ENCODE measurements around the gene JUN. TPM values are rescaled to one million over a fixed set of nuclear protein-coding genes. Genes with fewer than 3 reads are reported as not detected.

Gene JUN
- polyA plus RNA-seq, 1 of the 3 experiments (the other 2 are of a cell fraction), result 66.5 TPM

- Histone ChIP-seq H3K9ac (no peak overlapping the region), H4K20me1 (ENCODE audit: insufficient read depth) (no peaks in the 10 kb centered on the region), H3K4me3 (ENCODE audit: low read depth in 2 of 2, low read length in 1 of 2) (no peak overlapping the region), H3K4me1 (ENCODE audit: control insufficient read depth in 1 of 2, insufficient read depth in 2 of 2, low read depth in 1 of 2, low read length in 1 of 2) (no peaks in the 10 kb centered on the region), H3K36me3 (replicated peaks in 1 of 2; ENCODE audit: control insufficient read depth in 1 of 2, insufficient read depth in 2 of 2, low read length in 1 of 2) (no peaks in the 10 kb centered on the region), H3K27me3 (ENCODE audit: insufficient read depth) (no peaks in the 10 kb centered on the region), H2AFZ (ENCODE audit: low read depth) (no peak overlapping the region), H3K9me2 (no peaks in the 10 kb centered on the region), H3F3A (replicated peaks; ENCODE audit: insufficient read depth) (no peaks in the 10 kb centered on the region), H3K79me2 (ENCODE audit: insufficient read depth) (no peaks in the 10 kb centered on the region), H3K4me2 (no peak overlapping the region), H3K27ac (ENCODE audit: low read depth in 2 of 2, low read length in 1 of 2) (no peak overlapping the region), H3K9me3 (no peaks in the 10 kb centered on the region)
- POLR2A ChIA-PET, result no interaction called here
- no peak for DNase-seq
- TF ChIP-seq MEF2A (IDR thresholded peaks at IDR 0.05; ENCODE audit: borderline replicate concordance, low read depth) (no peak), RFX5 (IDR thresholded peaks at IDR 0.05; ENCODE audit: low read length) (no peak), EP300 (IDR thresholded peaks at IDR 0.05; ENCODE audit: borderline replicate concordance in 1 of 2, low read depth in 1 of 2, low read length in 1 of 2) (no peak), FOXM1 (IDR thresholded peaks at IDR 0.05; ENCODE audit: low read depth) (no peak), SIN3A (IDR thresholded peaks at IDR 0.05; ENCODE audit: borderline replicate concordance, low read depth, low read length) (no peak), NRF1 (IDR thresholded peaks at IDR 0.05; ENCODE audit: low read depth, low read length) (no peak), RCOR1 (IDR thresholded peaks at IDR 0.05; ENCODE audit: low read length) (no peak), PBX3 (IDR thresholded peaks at IDR 0.05) (no peak), TCF12 (IDR thresholded peaks at IDR 0.05) (no peak)
- WGBS (ENCODE audit: low lambda C conversion rate), result 93% methylated on average over 3 of the region's 3 CpGs
- CTCF ChIA-PET, result interaction anchor here (0.6 to 1.5 kb wide), 3 partner anchors 20 to 879 kb away, joined by 3 to 4 read pairs (median 3); no protein-coding TSS in a partner anchor
Measured at GRCh38 chr1:58804853-58805565, 21.2 kb upstream of the JUN start.

- H2AFZ ChIP-seq (ENCODE audit: low read depth), result no peak overlapping the region
- ChIA-PET POLR2A (no interaction called here), CTCF (no interaction called here)
- no peak overlapping the region for H3K4me2 ChIP-seq
- no peaks in the 10 kb centered on the region for H3K79me2 ChIP-seq (ENCODE audit: insufficient read depth)
- TF ChIP-seq MAX (IDR thresholded peaks at IDR 0.05; ENCODE audit: low read depth) (no peak), MXI1 (IDR thresholded peaks at IDR 0.05; ENCODE audit: low read depth, low read length) (no peak), PBX3 (IDR thresholded peaks at IDR 0.05) (no peak), JUND (IDR thresholded peaks at IDR 0.05) (no peak), RFX5 (IDR thresholded peaks at IDR 0.05; ENCODE audit: low read length) (no peak), SIN3A (IDR thresholded peaks at IDR 0.05; ENCODE audit: borderline replicate concordance, low read depth, low read length) (no peak), GABPA (IDR thresholded peaks at IDR 0.05; ENCODE audit: low read depth) (no peak), RXRA (IDR thresholded peaks at IDR 0.05; ENCODE audit: borderline replicate concordance, low read depth) (no peak)
- TF ChIP-seq, protein P1, sequence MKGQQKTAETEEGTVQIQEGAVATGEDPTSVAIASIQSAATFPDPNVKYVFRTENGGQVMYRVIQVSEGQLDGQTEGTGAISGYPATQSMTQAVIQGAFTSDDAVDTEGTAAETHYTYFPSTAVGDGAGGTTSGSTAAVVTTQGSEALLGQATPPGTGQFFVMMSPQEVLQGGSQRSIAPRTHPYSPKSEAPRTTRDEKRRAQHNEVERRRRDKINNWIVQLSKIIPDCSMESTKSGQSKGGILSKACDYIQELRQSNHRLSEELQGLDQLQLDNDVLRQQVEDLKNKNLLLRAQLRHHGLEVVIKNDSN (IDR thresholded peaks at IDR 0.05; ENCODE audit: borderline replicate concordance, low read depth), result no peak
- TF ChIP-seq, protein P2, sequence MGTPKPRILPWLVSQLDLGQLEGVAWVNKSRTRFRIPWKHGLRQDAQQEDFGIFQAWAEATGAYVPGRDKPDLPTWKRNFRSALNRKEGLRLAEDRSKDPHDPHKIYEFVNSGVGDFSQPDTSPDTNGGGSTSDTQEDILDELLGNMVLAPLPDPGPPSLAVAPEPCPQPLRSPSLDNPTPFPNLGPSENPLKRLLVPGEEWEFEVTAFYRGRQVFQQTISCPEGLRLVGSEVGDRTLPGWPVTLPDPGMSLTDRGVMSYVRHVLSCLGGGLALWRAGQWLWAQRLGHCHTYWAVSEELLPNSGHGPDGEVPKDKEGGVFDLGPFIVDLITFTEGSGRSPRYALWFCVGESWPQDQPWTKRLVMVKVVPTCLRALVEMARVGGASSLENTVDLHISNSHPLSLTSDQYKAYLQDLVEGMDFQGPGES (IDR thresholded peaks at IDR 0.05; ENCODE audit: low read depth, low read length), result no peak
- no peak overlapping the region for H3K9ac ChIP-seq
- no peaks in the 10 kb centered on the region for H3K36me3 ChIP-seq (replicated peaks in 1 of 2; ENCODE audit: control insufficient read depth in 1 of 2, insufficient read depth in 2 of 2, low read length in 1 of 2)
- 93% methylated on average over 2 of the region's 2 CpGs for WGBS (ENCODE audit: low lambda C conversion rate)
- H3F3A ChIP-seq (replicated peaks; ENCODE audit: insufficient read depth), result no peaks in the 10 kb centered on the region
- no peaks in the 10 kb centered on the region for H3K9me2 ChIP-seq
- H4K20me1 ChIP-seq (ENCODE audit: insufficient read depth), result no peaks in the 10 kb centered on the region
- no peak for DNase-seq
- H3K4me1 ChIP-seq (ENCODE audit: control insufficient read depth in 1 of 2, insufficient read depth in 2 of 2, low read depth in 1 of 2, low read length in 1 of 2), result no peaks in the 10 kb centered on the region
- H3K4me3 ChIP-seq (ENCODE audit: low read depth in 2 of 2, low read length in 1 of 2), result no peak overlapping the region
- no peaks in the 10 kb centered on the region for H3K27me3 ChIP-seq (ENCODE audit: insufficient read depth)
- no peaks in the 10 kb centered on the region for H3K9me3 ChIP-seq
- no peak overlapping the region for H3K27ac ChIP-seq (ENCODE audit: low read depth in 2 of 2, low read length in 1 of 2)
Measured at GRCh38 chr1:58803858-58804257, 20.0 kb upstream of the JUN start.

All from SK-N-SH (cell line).